SK-N-SH treated with all-trans-retinoic acid at 6 μM for 48 hours (cell line): ENCODE measurements around the gene RALB.

ENCODE experiments used
- ATAC-seq: fragments of 200-7000 bp; cut with Tn5 transposase; 3 replicates; pipeline ENCODE4 v1.9.1; 2020; ENCODE audit warnings: mild to moderate bottlenecking, moderate library complexity
- ARNTL ChIP-seq: fragments of 450-650 bp; formaldehyde crosslinking; IDR thresholded peaks from 2 replicates; pipeline ENCODE4 v1.5.0; 2020; ENCODE audit warnings: low read depth, mild to moderate bottlenecking, moderate library complexity, borderline replicate concordance
- BACH2 ChIP-seq: fragments of 250-450 bp; sonication (Bioruptor Pico); IDR thresholded peaks from 2 replicates; pipeline ENCODE4 v1.9.0; 2021; ENCODE audit warnings: mild to moderate bottlenecking, borderline replicate concordance
- CREB5 ChIP-seq: fragments of 250-450 bp; sonication (Bioruptor Pico); IDR thresholded peaks from 2 replicates; pipeline ENCODE4 v1.5.1; 2020; ENCODE audit warnings: low read depth, mild to moderate bottlenecking, moderate library complexity
- CSDC2 ChIP-seq: fragments of 250-450 bp; sonication (Bioruptor Pico); IDR thresholded peaks from 2 replicates; pipeline ENCODE4 v1.5.0; 2020; ENCODE audit warnings: mild to moderate bottlenecking, moderate library complexity
- GLIS3 ChIP-seq: fragments of 250-450 bp; sonication (Bioruptor Pico); IDR thresholded peaks from 2 replicates; pipeline ENCODE4 v1.5.0; 2020; ENCODE audit warnings: mild to moderate bottlenecking, moderate library complexity
- ISL1 ChIP-seq: fragments of 250-450 bp; sonication (Bioruptor Pico); IDR thresholded peaks from 2 replicates; pipeline ENCODE4 v2.1.2; 2022; ENCODE audit warnings: mild to moderate bottlenecking, moderate library complexity
- OSR1 ChIP-seq: fragments of 250-450 bp; sonication (Bioruptor Pico); IDR thresholded peaks from 2 replicates; pipeline ENCODE4 v1.8.0; 2022; ENCODE audit warnings: moderate library complexity, mild to moderate bottlenecking, inconsistent platforms
- PPARA ChIP-seq: fragments of 250-450 bp; sonication (Bioruptor Pico); IDR thresholded peaks from 2 replicates; pipeline ENCODE4 v1.5.0; 2020; ENCODE audit warnings: mild to moderate bottlenecking, borderline replicate concordance
- RARB ChIP-seq: fragments of 250-450 bp; sonication (Bioruptor Pico); IDR thresholded peaks from 2 replicates; pipeline ENCODE4 v1.8.0; 2021; ENCODE audit warnings: mild to moderate bottlenecking, moderate library complexity
- TCF4 ChIP-seq: fragments of 250-450 bp; sonication (Bioruptor Pico); IDR thresholded peaks from 2 replicates; pipeline ENCODE4 v1.8.0; 2021; ENCODE audit warnings: mild to moderate bottlenecking, moderate library complexity, borderline replicate concordance
- TOX ChIP-seq: fragments of 250-450 bp; sonication (Bioruptor Pico); IDR thresholded peaks from 2 replicates; pipeline ENCODE4 v1.8.0; 2021; ENCODE audit warnings: mild to moderate bottlenecking, moderate library complexity, borderline replicate concordance
- ZC3H10 ChIP-seq: fragments of 250-450 bp; sonication (Bioruptor Pico); IDR thresholded peaks from 2 replicates; pipeline ENCODE4 v1.5.1; 2021; ENCODE audit warnings: mild to moderate bottlenecking, moderate library complexity
- ZFP3 ChIP-seq: fragments of 250-450 bp; sonication (Bioruptor Pico); IDR thresholded peaks from 2 replicates; pipeline ENCODE4 v1.5.0; 2020; ENCODE audit warnings: mild to moderate bottlenecking, moderate library complexity
- ZFP30 ChIP-seq: fragments of 450-650 bp; formaldehyde crosslinking; IDR thresholded peaks from 2 replicates; pipeline ENCODE4 v1.5.0; 2022; ENCODE audit warnings: mild to moderate bottlenecking, moderate library complexity
- ZNF565 ChIP-seq: fragments of 450-650 bp; formaldehyde crosslinking; conservative IDR thresholded peaks from 2 replicates; pipeline ENCODE4 v1.5.0; 2020; ENCODE audit warnings: low read depth, mild to moderate bottlenecking, moderate library complexity
- ZNF70 ChIP-seq: fragments of 450-650 bp; formaldehyde crosslinking; IDR thresholded peaks from 2 replicates; pipeline ENCODE4 v1.5.0; 2020; ENCODE audit warnings: mild to moderate bottlenecking, moderate library complexity
- ZNF8 ChIP-seq: fragments of 450-650 bp; formaldehyde crosslinking; IDR thresholded peaks from 2 replicates; pipeline ENCODE4 v1.5.0; 2020; ENCODE audit warnings: mild to moderate bottlenecking, moderate library complexity
- TF ChIP-seq, protein P1 (sequence below): fragments of 250-450 bp; sonication (Bioruptor Pico); IDR thresholded peaks from 2 replicates; pipeline ENCODE4 v1.5.0; 2020; ENCODE audit warnings: mild to moderate bottlenecking, moderate library complexity
- TF ChIP-seq, protein P2 (sequence below): fragments of 250-450 bp; sonication (Bioruptor Pico); IDR thresholded peaks from 2 replicates; pipeline ENCODE4 v1.8.0; 2021; ENCODE audit warnings: low read depth, mild to moderate bottlenecking, moderate library complexity, borderline replicate concordance
- TF ChIP-seq, protein P3 (sequence below): fragments of 250-450 bp; sonication (Bioruptor Pico); IDR thresholded peaks from 2 replicates; pipeline ENCODE4 v1.8.0; 2020; ENCODE audit warnings: mild to moderate bottlenecking, moderate library complexity, borderline replicate concordance
- TF ChIP-seq, protein P4 (sequence below): fragments of 250-450 bp; sonication (Bioruptor Pico); IDR thresholded peaks from 2 replicates; pipeline ENCODE4 v1.5.1; 2021; ENCODE audit warnings: mild to moderate bottlenecking, moderate library complexity

The RALB gene

DNA sequence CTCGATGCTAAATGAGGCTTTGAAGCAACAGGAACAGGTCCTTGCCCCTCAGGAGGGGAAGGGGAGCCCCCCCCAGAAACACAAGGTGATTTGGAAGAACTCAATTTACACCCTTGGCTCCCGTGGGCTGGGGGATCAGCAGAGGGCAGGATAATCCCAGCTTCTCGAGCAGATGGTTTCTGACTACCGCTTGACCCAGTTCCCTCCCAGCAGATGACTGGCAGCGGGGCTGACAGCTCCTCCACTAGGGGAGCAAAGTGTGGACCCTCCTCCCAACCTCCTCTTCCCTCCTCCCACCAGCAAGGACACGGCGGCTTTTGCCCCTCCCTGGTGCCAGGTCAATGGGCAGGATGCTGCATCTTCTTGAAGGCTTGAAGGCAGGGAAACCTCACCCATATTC lies 89.8 kb downstream of the RALB start:
- TF ChIP-seq GLIS3 (CRISPR knock-in tag) (no peak), ZNF70 (CRISPR knock-in tag) (no peak), ZFP30 (no peak), TOX (CRISPR knock-in tag) (no peak), ZFP3 (CRISPR knock-in tag) (no peak), ZNF8 (CRISPR knock-in tag) (no peak), ARNTL (no peak), TCF4 (CRISPR knock-in tag) (no peak), RARB (CRISPR knock-in tag) (no peak), CREB5 (no peak), PPARA (CRISPR knock-in tag) (no peak), OSR1 (CRISPR knock-in tag) (no peak), ZNF565 (CRISPR knock-in tag) (no peak), ISL1 (CRISPR knock-in tag) (no peak), ZC3H10 (CRISPR knock-in tag) (no peak), CSDC2 (CRISPR knock-in tag) (no peak)
- TF ChIP-seq, protein P1, sequence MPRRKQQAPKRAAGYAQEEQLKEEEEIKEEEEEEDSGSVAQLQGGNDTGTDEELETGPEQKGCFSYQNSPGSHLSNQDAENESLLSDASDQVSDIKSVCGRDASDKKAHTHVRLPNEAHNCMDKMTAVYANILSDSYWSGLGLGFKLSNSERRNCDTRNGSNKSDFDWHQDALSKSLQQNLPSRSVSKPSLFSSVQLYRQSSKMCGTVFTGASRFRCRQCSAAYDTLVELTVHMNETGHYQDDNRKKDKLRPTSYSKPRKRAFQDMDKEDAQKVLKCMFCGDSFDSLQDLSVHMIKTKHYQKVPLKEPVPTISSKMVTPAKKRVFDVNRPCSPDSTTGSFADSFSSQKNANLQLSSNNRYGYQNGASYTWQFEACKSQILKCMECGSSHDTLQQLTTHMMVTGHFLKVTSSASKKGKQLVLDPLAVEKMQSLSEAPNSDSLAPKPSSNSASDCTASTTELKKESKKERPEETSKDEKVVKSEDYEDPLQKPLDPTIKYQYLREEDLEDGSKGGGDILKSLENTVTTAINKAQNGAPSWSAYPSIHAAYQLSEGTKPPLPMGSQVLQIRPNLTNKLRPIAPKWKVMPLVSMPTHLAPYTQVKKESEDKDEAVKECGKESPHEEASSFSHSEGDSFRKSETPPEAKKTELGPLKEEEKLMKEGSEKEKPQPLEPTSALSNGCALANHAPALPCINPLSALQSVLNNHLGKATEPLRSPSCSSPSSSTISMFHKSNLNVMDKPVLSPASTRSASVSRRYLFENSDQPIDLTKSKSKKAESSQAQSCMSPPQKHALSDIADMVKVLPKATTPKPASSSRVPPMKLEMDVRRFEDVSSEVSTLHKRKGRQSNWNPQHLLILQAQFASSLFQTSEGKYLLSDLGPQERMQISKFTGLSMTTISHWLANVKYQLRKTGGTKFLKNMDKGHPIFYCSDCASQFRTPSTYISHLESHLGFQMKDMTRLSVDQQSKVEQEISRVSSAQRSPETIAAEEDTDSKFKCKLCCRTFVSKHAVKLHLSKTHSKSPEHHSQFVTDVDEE (CRISPR knock-in tag) = no peak
- TF ChIP-seq, protein P2, sequence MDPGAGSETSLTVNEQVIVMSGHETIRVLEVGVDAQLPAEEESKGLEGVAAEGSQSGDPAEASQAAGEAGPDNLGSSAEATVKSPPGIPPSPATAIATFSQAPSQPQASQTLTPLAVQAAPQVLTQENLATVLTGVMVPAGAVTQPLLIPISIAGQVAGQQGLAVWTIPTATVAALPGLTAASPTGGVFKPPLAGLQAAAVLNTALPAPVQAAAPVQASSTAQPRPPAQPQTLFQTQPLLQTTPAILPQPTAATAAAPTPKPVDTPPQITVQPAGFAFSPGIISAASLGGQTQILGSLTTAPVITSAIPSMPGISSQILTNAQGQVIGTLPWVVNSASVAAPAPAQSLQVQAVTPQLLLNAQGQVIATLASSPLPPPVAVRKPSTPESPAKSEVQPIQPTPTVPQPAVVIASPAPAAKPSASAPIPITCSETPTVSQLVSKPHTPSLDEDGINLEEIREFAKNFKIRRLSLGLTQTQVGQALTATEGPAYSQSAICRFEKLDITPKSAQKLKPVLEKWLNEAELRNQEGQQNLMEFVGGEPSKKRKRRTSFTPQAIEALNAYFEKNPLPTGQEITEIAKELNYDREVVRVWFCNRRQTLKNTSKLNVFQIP (CRISPR knock-in tag) = no peak
- TF ChIP-seq, protein P3, sequence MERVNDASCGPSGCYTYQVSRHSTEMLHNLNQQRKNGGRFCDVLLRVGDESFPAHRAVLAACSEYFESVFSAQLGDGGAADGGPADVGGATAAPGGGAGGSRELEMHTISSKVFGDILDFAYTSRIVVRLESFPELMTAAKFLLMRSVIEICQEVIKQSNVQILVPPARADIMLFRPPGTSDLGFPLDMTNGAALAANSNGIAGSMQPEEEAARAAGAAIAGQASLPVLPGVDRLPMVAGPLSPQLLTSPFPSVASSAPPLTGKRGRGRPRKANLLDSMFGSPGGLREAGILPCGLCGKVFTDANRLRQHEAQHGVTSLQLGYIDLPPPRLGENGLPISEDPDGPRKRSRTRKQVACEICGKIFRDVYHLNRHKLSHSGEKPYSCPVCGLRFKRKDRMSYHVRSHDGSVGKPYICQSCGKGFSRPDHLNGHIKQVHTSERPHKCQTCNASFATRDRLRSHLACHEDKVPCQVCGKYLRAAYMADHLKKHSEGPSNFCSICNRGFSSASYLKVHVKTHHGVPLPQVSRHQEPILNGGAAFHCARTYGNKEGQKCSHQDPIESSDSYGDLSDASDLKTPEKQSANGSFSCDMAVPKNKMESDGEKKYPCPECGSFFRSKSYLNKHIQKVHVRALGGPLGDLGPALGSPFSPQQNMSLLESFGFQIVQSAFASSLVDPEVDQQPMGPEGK (CRISPR knock-in tag) = no peak
- TF ChIP-seq, protein P4, sequence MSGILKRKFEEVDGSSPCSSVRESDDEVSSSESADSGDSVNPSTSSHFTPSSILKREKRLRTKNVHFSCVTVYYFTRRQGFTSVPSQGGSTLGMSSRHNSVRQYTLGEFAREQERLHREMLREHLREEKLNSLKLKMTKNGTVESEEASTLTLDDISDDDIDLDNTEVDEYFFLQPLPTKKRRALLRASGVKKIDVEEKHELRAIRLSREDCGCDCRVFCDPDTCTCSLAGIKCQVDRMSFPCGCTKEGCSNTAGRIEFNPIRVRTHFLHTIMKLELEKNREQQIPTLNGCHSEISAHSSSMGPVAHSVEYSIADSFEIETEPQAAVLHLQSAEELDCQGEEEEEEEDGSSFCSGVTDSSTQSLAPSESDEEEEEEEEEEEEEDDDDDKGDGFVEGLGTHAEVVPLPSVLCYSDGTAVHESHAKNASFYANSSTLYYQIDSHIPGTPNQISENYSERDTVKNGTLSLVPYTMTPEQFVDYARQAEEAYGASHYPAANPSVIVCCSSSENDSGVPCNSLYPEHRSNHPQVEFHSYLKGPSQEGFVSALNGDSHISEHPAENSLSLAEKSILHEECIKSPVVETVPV = no peak
- ATAC-seq = no peak

- peak; percentile 45 for ATAC-seq
- no peak for TF ChIP-seq ARNTL
- TF ChIP-seq BACH2 (CRISPR knock-in tag) = no peak
- TF ChIP-seq ZFP3 (CRISPR knock-in tag) = no peak
- TF ChIP-seq ZNF70 (CRISPR knock-in tag) = no peak
- no peak for TF ChIP-seq ISL1 (CRISPR knock-in tag)
Observed at GRCh38 chr2:120343100-120343432, 90.4 kb downstream of the RALB start.

GRCh38 chr2:120343433-120344105 lies 90.9 kb downstream of the RALB start:
- TF ChIP-seq OSR1 (CRISPR knock-in tag) = no peak
- TF ChIP-seq, all 23 proteins: peak for 0
- ATAC-seq = peak; percentile 92
